HG03378 (cell line): ENCODE data around the gene IFI16.

ENCODE experiments used
- ATAC-seq: cut with Tn5 transposase; IDR thresholded peaks from one replicate; pipeline ENCODE4 v1.9.1; 2021; ENCODE audit warnings: mild to moderate bottlenecking, moderate library complexity; ENCODE audit not compliant: unreplicated experiment

Gene IFI16

GRCh38 chr1:159009704-159010361 lies at the start of gene IFI16:
Gene IFI16 (plus strand): TSS chr1:159009907. CDS start chr1:159014681, 4,774 bp downstream.
- ATAC-seq = peak; percentile 64

DNA sequence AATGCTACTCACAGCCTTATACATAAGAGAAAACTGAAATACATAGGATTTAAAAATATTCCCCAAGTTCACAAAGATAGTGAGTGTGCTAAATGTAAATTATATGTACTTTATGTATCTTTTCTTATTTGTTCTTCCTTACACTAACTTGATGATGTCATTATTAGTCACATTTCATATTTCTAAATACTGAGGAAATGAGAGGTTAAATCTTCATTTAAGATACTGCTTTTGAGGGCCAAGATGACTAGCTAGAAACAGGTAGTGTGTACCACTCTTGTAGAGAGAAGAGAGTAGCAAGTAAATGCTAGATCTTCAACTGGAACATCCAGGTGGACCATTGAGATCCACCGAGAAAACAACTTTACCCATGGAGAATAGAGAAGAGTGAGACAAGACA lies 48.5 kb upstream of the IFI16 start:
- ATAC-seq = no peak

- no peak for ATAC-seq
Observed at GRCh38 chr1:158962983-158963382, 46.7 kb upstream of the IFI16 start.

- no peak for ATAC-seq
Observed at GRCh38 chr1:158969166-158969565, 40.5 kb upstream of the IFI16 start.

DNA sequence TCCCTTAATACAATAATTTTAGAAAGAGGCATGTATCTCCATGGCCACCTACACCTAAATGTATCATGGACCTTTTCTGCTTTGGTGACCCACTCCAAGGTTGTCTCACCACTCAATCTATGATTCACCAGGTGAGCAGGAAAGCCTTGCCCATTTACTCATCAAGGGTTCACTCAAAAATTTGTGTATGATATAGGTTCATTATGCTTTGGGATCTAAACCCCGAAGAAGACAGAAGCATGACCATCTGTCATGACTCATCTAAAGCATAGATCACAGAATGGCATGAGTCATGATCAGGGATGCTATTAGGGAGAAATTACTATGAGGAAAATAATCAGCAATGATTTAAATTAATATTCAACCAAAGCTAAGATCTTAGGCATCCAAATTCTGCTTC lies 39.9 kb upstream of the IFI16 start:
- no peak for ATAC-seq

DNA sequence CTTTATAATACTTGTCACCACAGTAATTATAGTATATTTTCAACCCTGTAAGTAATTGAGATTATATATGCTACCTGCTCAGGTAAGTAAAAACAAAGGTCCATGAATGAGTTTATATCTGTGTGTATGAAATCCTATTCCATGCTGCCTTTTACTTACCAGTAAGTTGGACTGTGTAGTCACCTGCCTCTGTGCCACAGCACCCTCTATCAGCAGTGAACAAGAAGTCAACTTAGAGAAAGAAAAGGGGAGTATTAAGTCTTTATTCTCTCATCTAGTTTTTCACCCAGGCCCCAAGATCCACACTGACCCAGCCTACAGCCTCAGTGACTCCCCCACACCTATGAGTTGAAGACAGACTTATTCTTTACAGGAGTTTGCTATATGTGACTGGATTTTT lies 36.9 kb upstream of the IFI16 start:
- ATAC-seq = no peak

GRCh38 chr1:158976219-158976618 lies 33.5 kb upstream of the IFI16 start:
- ATAC-seq = no peak

DNA sequence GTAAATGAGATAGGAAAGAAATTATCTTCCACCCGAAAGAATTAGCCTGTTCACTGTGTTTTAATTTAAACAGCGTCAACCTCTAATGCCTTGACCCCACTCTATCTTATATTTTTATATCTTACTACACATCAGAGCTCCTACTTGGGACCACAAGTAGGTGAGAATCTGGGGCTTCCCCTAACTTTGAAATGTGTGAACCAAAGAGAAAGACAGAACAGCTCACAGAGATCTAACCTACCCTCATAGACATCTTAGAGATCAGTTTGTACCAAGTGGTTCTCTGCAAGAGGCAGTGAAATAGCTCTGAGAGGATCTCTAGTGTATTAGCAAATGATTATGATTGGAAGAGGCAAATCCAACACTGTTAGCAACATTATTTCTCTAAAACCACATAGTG lies 31.0 kb upstream of the IFI16 start:
- no peak for ATAC-seq

DNA sequence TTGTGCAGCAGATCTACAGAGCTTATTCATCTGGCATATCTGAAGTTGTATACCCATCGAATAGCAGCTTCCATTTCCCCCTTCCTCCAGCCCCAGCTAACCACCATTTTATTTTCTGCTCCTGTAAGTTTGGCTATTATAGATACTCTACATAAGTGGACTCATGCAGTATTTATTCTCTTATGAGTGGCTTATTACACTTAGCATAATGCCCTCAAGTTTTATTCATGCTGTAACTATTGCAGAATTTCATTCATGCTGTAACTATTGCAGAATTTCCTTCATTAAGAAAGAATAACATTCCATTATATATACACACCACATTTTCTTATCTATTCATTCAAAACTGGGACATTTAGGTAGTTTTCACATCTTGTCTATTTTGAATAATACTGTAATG lies 30.5 kb upstream of the IFI16 start:
- ATAC-seq = no peak

DNA sequence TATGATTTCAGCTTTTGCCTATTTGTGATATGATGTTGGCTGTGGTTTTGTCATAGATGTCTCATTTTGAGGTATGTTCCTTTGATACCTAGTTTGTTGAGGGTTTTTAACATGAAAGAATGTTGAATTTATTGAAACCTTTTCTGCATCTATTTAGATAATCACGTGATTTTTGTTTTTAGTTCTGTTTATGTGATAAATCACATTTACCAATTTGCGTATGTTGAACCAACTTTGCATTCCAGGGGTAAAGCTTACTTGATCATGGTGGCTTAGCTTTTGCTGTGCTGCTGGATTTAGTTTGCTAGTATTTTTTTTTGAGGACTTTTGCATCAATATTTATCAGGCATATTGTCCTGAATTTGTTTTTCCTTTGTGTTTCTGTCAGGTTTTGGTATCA lies 26.5 kb upstream of the IFI16 start:
- no peak for ATAC-seq

- ATAC-seq = no peak
Observed at GRCh38 chr1:158984386-158984785, 25.3 kb upstream of the IFI16 start.

DNA sequence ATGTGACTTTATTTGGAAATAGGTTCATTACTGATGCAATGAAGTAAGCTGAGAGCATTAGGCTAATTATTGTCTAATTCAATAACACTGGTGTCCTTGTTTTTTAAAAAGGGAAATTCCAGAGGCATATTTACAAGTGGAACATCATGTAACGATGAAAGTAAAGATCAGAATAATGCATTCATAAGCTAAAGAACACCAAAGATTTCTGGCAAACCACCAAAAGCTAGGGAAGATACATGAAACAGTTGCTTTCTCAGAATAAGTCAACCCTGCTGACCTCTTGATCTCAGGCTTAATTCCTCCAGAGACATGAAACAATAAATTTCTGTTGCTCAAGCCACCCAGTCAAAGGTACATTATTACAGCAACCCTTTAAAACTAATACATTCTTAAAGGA lies 20.3 kb upstream of the IFI16 start:
- no peak for ATAC-seq

DNA sequence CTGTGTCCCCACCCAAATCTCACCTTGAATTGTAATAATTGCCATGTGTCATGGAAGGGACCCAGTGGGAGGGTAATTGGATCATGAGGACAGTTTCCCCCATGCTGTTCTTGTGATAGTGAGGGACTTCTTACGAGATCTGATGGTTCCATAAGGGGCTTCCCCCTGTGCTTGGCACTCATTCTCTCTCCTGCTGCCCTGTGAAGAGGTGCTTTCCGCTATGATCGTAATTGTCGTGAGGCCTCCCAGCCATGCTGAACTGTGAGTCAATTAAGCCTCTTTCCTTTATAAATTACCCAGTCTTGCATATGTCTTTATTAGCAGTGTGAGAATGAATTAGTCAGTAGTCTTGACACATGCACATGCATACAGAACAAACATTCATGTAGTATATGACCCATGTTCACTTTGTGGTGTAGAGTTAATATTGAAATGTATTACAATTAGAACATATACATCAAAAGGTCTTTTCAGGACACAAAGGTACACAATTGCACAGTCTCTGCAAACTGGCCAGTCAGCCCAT lies 16.9 kb upstream of the IFI16 start:
- ATAC-seq = no peak

- no peak for ATAC-seq
Observed at GRCh38 chr1:158996998-158997397, 12.7 kb upstream of the IFI16 start.

DNA sequence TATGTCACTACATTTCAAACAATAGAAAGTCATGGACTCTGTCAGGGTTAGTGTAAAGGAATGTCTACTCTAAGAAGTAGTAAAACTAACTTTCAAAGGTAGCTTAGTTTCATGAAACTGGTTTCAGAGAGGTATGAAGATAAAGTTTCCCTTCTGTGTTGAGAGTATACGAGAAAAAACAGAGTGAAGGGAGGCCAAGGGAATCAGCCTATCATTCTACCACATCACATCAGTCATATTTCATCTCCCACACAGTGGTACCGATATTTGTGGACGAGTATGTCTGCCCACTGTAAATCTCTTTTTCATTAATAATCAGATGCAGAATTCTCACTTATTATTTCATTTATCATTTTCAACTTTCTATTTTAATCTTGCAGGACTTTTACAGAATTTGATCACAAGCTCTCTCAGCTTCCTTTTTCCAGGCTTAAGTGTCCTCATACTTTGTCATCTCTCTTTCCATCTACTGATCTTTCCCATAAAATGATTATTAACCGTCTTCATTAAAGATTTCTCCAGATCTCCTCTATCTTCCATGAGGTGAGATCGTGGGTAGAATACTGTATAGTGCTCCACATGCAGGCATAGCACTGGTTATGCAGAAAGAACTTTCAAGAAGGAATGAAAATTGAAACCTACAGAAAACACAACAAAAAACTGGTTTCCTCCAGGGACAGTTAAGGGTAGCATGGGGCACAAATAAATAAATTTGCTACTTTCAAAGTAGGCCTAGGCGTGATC lies 11.5 kb upstream of the IFI16 start:
- peak; percentile 17 for ATAC-seq

DNA sequence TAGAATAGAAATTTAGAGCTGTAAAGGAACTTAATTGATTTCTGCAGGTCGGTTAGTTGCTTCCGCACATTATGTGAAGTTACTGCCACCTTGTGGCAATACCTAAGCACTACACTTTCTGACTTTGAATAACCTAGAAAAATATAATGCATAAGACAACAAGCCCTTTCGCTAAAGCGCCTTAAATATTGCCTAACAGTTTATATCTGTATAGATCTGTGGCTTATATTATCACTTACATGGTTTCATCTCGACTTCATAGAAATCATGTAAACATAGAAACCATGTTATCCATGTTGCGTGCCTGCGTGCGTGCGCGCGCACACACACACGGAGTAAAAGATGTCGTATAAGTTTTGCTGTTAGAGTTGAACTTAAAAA lies 10.9 kb upstream of the IFI16 start:
- ATAC-seq = peak; percentile 56

DNA sequence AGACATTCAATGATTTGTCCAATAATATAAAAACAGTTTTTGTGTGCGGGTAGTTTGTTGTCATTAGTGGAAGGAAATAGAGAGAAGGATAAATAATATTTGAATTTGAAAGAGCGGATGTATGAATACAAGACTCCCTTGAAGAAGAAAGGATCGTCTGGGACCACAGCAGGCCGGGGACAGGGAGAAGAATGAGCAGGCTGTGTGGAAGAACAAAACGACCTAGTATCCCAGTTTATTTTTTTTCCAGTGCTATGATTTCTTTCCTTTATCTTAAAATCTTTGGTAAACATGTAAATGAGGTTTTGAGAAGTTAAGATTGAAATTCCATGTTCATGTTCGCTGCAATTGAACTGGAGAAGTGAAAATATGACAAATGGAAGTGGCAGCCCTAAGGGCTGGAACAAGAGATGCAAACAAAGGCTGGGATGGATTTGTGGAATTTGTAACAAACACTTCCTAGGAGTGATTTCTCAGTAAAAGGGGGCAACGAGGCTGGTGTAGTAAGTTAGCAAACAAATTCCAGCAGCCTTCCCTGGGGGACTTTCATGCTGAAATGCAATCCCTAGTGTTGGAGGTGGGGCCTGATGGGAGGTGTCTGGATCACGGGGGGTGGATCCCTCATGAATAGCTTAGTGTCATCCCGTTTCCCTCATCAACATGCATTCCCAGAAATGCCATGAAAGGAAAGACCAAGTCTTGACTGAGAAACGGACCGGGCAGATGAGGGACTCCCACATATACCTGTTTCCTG lies 10.2 kb upstream of the IFI16 start:
- no peak for ATAC-seq

DNA sequence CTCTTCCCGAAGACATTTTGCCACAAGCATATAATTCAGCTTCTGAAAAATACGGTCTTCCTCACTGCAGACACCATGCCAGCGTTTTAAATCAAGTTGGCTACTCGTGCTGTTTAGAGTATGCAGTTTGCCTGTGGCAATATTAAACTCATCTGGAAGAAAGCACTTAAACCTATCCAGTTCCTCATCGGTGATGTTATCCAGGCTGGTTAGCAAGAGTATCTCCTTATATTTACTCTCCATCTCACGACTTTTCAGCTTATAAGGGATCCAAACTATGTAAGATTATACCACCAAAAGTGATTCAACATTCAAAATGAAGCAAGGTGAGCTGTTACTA lies 9.7 kb upstream of the IFI16 start:
- ATAC-seq = no peak

DNA sequence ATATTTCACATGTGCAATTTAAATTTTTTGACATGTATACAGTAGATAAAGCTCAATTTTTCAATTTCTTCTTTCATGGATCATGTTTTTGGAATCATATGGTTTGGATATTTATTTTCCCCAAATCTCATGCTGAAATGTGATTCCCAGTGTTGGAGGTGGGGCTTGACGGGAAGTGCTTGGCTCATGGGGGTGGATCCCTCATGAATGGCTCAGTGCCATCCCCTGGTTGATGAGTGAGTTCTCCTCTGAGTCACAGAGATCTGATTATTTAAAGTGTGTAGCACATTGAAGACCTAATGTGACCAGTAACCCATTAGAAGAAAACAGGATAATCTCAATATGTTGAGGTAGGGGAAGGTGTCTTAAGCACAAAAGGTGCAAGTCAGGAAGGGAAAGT lies 9.1 kb upstream of the IFI16 start:
- no peak for ATAC-seq

DNA sequence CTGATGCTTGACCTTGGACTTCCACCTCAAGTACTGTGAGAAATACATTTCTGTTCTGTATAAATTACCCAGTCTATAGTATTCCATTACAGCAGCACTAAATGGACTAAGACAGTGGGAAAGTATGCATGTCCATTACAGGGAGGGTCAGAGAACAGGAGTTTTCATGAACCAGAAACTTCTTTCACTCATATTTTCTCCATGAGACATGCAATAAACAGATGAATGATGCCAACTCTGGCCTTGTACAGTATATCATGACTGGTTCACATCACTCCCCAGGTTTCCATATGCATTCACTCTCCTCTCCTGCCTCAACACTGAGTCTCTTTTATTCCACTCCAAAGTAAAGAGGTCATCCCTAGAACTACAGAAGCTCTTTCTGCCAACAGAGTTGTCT lies 4.5 kb upstream of the IFI16 start:
- no peak for ATAC-seq

GRCh38 chr1:159005676-159006075 lies 4.0 kb upstream of the IFI16 start:
- ATAC-seq = no peak
